ENCODE measurements around the gene ALS2CL.

ALS2CL gene

DNA sequence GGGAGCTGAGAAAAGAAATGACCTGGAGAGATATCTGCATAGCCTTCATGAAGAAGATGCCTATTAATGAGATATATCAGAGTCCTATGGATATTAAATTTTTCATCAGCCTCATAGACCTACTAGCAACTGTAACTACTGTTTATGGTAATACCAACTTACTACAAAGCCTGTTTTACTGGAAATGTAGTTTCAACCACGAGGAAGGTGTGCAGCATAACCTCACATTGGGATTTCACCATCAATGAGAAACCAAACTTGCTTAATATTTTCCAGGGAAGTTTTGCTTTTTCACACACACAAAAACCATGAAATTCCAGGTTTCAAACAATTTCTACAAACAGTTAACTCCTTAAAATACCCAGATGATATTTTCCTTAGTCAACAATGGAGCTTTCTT lies 49.8 kb downstream of the ALS2CL start:
- no peak overlapping the region for H3K4me3 ChIP-seq (ENCODE audit: low read depth, low read length)

GRCh38 chr3:46642971-46643370 lies 50.5 kb downstream of the ALS2CL start:
- no peak overlapping the region for H3K4me3 ChIP-seq (ENCODE audit: low read depth, low read length)

GRCh38 chr3:46640927-46641326 lies 52.6 kb downstream of the ALS2CL start:
- no peak overlapping the region for H3K4me3 ChIP-seq (ENCODE audit: low read depth, low read length)

DNA sequence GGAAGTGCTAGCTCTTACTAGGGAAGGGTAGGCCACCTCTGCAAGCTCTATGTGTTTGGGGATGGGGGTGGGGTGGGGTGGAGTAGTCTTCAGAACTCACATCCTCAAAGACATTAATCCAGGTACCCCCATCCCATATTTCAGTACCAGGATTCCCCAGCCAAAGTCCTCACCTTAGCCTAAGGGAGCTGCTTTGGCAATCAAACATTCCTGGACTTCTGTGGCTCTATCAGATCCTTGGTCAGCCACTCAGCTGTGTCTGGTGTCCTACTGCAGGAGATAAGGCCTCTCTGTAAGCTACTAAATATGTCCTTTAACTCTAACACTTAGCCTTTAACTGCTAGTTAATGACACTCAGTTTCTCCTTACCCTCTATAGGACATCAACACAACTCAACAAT lies 54.3 kb downstream of the ALS2CL start:
- H3K4me3 ChIP-seq (ENCODE audit: low read depth, low read length): no peak overlapping the region

GRCh38 chr3:46634856-46635255 lies 58.6 kb downstream of the ALS2CL start:
- H3K4me3 ChIP-seq (ENCODE audit: low read depth, low read length): no peak overlapping the region

DNA sequence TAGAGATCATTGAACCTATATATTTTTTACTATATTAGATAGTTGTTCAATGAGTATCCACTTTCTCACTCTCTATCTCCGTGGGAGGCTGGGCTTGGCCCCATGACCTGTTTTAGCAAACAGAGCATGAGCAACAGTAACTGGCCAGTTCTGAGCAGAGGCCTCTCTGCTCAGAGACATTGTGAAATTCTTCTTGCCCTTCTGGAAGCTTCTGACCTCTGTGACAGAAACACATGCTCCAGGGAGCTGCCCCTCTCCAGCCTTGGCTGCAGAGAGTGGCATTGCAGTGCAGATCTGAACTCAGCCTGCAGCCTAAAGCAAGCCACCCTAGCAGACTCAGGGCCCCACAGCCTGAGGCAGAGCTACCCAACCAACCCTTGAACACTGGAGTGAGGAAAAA lies 60.7 kb downstream of the ALS2CL start:
- no peak overlapping the region for H3K4me3 ChIP-seq (ENCODE audit: low read depth, low read length)

DNA sequence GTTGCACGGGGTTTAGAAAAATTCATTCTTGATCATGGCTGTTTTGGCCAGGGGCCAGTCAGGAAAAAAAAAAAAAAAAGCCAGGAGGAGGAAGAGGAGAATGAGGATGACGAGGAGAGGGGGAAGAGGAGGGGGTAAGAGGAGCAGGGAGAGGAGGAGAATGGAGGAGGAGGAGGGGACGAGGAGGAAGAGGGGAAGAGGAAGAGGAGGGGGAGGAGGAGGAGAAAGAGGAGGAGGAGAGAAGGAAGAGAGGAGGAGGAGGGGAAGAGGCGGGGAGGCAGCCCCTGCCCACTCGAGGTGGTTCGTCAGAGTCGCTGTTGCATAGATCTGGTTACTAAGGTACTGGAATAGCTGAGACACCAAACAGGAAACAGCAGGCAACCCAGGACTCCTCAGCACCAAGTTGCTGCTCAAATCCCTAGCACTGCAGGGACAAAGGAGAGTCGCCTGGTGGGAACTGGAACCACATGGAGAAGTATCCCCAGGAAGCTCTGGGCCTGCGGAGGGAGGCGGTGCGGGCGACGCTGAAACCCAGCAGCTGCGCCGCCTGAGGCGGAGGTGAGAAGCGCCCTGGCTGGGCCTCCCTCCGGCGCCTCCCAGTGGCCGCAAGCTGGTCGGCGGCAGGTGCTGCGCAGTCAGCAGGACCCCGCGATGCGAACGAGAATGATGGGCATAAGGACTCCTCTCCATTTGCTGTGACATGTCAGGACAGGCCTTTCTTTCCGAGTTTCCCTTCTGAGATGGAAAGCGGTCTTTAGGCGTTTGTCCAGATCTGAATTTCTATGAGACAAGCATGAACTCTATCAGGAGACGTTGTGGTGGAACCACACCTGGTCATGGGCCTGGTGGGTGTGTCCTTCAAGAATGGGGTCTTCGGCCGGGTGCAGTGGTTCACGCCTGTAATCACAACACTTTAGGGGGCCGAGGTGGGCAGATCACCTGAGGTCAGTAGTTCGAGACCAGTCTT lies 63.6 kb downstream of the ALS2CL start:
- H3K4me3 ChIP-seq (ENCODE audit: low read depth, low read length): no peak overlapping the region

DNA sequence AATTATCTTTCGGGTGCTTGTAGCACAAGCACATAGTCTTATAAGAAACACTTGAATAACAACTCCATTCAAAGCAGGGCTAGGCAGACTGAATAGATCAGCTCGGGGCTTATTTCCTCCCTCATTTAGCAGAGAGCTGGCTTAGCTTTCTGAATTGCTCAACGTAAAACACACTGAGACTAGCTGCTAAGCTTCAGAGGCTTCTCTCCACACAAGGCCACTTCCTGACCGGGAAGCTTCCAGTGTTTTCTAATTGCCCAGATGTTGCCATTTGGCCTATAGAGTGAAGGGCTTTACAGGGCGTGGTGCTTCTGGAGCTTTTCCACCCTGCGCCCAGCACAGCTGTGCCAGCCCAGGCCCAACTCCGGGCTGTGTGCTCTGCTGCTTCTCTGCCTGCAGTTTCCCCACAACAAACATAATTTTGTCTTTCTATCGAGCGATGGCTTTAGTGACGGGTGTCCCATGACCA lies 64.5 kb downstream of the ALS2CL start:
- no peak overlapping the region for H3K4me3 ChIP-seq (ENCODE audit: low read depth, low read length)

DNA sequence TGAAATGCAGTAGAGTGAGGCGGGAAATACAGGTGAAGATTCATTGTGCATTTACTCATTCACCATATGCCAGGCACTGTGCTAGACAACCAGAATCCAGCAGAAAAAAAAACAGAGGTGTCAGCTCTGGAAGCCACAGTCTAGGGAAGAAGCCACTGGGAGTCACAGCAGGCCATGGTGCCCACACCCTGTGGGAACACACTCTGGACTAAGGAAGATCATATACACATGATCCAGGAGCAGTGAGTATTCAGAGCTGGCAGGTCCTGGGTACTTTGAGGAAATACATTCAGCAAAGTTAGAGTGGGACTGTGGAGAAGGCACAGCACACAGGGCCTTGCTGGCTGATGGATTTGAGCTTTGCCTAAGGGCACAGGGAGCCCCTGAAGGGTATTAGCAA lies 66.4 kb downstream of the ALS2CL start:
- H3K4me3 ChIP-seq (ENCODE audit: low read depth, low read length): no peak overlapping the region

DNA sequence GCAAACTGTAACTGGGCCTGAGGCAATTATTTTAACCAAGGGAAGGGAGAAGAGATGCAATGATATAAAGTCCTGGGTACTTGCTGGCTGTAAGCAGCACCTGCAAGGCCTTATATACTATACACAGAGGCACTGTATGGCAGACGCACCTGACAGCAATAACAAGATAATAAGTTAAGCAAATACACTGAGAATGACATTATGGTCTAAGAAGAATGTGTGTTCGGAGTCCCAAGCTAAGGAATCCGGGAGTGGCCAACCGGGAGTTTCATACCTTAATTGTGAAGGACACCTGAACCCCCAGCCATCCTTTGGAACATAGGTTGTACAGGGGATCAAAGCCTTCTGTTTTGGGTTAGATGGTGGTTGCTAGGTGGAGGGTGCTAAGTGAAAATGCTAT lies 67.4 kb downstream of the ALS2CL start:
- H3K4me3 ChIP-seq (ENCODE audit: low read depth, low read length): no peak overlapping the region

- no peak overlapping the region for H3K4me3 ChIP-seq (ENCODE audit: low read depth, low read length)
Measured at GRCh38 chr3:46624975-46625490, 68.4 kb downstream of the ALS2CL start.

DNA sequence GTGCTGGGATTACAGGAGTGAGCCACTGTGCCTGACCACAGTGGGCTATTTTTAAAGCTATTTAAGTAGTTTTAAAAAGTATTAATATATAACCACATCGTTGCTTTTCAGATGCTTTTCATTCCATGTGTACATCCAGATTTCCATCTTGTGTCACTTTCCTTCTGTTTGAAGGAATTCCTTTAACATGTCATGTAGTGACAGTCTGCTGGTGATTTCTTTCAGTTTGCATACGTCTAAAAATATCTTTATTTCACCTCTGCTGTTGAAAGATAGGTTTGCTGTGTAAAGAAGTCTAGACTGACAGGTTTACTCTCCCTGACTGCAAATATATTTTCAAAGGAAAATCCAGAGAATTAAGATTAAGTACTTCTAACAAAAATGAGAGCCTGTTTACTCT lies 68.9 kb downstream of the ALS2CL start:
- H3K4me3 ChIP-seq (ENCODE audit: low read depth, low read length): no peak overlapping the region

- no peak overlapping the region for H3K4me3 ChIP-seq (ENCODE audit: low read depth, low read length)
Measured at GRCh38 chr3:46619845-46620778, 73.4 kb downstream of the ALS2CL start.
